Amniotic epithelial cell (primary cell): ENCODE data around the gene SAMD4A.

ENCODE experiments used
- DNase-seq: peaks from one replicate; pipeline ENCODE4 v3.0.0-alpha.2; 2010; ENCODE audit warnings: low read depth

SAMD4A gene

DNA sequence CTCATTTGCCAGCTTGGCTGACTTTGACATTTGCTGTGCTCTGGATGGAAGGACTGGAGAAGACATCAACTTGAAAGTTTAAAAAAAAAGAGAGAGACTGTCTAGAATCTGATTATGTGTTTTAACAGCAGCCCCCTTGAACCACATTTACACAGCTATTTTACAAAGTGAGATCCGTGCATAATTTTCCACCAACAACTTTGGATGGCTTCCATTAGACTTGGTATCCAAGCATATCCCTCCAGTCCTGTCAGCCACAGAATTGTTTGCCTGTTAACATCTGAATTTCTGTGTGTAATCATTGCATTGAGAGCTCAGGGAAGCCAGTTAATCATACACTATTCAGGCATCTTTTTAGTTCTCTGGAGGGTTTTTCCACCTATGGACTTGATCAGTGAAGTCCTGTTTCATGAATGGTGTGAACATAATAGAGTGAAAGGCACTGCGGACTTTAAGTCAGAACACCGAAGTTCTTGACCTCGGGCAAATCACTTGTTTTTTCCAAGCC is 93.7 kb downstream of the SAMD4A start:
- DNase-seq = no peak

DNA sequence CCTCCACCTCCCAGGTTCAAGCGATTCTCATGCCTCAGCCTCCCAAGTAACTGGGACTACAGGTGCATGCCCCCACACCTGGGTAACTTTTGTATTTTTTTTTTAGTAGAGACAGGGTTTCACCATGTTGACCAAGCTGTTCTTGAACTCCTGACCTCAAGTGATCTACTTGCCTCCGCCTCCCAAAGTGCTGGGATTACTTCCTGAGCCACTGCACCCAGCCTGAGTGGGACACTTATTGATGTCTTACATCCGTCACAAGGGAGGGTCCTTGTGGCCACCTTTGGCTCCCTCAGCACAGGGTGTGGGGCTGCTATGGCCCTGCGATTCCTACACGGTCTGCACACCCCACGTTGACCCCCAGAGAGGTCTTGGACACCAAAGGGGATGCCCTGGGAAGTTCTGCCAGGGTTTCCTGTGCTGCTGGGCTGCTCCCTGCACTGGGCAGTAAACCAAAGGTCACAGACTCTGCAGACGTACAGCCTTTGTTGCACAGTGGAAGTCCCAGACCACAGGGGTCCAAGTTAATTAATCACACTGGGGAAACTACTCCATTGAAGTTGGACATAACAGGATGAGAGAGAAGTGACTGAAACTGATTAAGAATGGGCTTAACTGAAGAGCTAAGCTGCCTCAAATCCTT is 95.7 kb downstream of the SAMD4A start:
- DNase-seq = no peak

DNA sequence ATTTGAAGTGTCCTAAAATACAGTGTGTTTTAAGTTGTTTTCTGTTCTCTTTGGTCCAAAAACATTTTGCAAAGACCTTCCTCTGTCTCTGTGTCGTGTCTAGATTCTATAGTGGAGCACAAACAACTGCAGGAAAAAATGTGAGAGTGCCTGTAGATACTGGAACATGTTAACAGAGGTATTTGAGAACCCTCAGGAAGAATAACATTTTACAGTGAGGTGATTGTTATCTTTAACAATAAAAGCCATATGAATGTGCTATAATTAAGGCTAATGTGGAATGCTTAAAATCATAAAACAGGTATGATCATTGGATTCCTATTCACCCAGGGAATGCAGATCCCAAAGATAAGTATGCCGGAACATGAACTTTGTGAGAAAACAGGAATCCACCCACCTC is 98.0 kb downstream of the SAMD4A start:
- DNase-seq = no peak

DNA sequence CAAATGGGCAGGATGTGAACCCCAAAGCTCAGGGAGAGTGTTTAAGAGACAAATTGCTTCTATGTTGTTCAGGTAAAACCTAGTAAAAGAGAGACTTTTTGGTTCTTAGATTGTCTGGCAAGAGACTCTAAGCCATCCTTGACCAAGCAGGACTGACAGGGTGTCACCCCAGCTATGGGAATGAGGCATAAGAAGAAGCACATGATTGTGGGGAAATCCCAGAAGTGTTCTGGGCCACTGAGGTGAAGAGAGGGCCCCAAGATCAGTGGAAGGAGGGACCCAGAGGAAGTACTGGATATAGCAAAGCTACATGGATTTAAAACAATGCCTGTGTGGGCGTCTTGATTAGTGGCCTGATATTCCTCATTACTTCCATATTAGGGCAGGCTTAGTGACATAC is 99.0 kb downstream of the SAMD4A start:
- DNase-seq = no peak

DNA sequence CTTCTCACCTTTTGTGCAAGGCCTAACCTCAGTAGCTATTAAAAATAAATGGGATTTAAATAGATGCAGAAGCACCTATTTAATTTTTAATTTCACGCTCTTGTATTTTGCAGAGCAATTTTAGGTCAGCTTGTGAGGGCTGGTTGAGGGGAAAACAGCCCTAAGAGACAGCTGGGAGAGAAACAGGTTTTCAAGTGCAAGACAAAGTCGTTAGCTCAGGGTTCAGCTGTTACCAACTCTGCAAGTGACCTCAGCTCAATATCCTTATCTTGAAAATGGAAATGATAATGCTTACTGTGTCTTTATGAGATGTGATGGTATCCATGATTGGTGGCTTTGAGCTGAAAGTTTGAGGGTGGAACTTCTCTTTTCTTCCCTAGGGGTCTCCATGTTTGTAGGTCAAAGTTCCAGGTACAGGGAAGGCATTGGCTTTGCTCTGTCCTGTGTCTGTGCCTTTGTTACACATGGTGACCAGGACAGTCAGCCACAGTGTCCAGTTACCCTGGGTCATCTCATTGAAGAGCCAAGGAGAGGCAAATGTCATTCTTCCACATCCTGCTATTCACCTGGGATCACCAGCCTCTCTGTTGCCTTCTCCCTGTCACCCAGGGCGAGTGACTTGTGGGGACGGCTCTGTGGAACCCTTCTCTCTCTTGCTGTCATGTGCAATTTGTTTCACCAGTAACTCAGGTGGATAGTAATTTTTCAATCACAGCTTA is 100.3 kb downstream of the SAMD4A start:
- DNase-seq = no peak

DNA sequence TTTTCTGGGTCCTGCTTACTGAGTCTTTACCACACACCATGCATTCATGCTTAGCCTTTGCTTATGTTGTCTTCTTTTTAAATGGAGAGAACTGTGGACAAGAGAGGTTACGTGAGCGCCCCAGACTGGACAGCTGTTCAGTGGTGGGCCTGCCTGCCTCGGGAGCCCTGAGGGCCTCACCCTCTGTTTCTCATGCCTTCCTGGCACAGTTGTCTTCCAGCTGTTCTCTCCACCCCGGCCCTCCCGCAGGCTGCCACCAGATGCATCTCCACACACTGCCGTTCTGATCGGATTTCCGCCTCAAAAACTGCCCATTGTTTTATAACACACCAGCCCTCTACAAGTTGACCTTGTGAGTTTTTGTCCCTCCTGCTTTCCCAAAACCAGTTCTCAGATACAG is 100.8 kb downstream of the SAMD4A start:
- DNase-seq = no peak

DNA sequence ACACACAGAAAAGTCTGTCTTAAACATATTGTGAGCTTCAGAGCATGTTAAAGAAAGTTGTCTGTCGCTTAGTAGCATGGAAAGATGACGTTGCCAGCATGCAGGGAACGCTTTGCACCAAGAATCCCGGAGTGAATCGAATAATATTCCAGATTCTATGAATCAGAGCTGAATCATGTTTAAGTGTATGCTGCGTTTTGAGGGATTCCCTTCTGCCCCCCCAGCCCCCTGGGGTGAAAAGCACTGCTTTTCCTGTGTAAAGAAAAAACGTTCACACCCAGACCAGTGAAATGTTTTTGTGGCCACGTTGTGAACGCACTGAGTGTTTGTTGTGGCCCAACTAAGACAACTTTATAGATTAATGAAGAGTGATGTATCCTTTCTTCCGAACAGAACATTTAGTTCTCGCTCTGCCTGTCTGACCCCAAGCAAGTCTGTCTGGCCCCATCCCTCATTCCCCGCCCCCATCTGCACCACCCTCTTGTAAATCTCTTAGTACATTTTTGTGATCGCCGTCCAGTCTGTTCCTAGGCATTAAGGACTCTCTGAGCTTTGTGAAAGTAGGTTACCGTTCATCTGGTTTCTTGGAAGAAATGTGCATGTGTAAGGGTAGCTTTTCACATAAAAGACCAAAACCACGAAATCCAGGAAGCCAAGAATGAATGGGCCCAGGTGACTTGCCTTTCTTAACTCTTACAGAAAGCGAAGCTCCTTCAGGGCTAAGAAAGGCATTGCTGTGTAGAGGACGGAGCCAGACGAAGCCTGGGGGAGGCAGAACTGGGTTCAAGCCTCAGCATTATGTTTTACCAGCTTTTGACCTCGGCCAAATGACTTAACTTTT is 103.0 kb downstream of the SAMD4A start:
- peak; percentile 91 for DNase-seq

DNA sequence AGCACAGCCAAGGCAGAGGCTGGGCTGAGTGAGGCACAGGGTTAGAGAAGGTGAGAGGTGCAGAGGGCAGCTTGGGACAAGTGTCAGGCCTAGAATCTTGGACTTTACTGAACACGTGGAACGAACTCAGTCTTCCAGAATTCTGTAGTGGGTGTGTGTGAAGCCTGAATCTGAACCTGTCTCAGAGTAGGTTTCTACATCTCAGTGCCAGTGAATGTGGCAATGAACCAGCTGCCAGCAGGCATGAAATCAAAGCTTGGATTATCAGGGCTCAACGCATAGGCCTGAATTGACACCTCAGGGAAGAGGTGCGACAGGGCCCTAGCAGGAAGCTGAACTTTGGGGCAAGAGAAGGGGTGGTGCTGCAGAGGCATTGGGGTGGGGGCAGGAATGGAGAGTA is 104.6 kb downstream of the SAMD4A start:
- no peak for DNase-seq

DNA sequence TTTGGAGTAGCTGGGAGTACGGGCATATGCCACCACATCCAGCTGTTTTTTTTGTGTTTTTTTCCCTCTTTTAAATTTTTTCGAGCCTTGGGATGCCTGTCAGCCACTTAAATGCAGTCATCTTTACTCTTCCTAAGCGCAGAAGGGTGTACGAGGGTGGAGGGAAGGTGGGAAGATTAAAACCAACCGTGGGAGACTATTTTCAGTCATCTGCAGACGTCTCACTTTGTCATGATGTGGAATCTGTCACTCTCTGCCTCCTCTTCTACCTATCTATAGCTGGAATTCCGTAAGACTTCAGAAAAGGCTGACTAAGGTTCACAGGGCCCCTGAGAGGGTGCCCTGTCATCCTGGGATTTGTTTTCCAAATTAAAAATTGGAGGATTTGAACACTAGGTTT is 105.3 kb downstream of the SAMD4A start:
- DNase-seq = no peak

DNA sequence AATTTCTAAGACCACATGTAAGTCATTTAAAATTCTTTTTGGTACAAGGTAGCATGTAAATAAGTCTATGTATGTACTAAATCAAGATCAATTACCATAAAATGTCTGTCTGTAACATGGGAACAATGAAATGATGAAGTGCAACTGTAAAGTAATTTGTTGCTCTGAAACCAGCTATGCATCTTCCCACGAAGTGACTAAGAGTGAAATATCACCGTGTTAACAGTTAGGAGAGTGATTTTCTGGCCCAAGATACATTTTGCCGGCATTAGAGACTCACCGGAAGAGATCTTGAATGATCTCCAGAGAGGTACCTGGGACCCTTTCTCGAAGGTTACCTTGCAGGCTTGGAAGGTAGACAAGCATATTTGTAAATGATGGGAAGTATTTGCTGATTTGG is 105.8 kb downstream of the SAMD4A start:
- no peak for DNase-seq

DNA sequence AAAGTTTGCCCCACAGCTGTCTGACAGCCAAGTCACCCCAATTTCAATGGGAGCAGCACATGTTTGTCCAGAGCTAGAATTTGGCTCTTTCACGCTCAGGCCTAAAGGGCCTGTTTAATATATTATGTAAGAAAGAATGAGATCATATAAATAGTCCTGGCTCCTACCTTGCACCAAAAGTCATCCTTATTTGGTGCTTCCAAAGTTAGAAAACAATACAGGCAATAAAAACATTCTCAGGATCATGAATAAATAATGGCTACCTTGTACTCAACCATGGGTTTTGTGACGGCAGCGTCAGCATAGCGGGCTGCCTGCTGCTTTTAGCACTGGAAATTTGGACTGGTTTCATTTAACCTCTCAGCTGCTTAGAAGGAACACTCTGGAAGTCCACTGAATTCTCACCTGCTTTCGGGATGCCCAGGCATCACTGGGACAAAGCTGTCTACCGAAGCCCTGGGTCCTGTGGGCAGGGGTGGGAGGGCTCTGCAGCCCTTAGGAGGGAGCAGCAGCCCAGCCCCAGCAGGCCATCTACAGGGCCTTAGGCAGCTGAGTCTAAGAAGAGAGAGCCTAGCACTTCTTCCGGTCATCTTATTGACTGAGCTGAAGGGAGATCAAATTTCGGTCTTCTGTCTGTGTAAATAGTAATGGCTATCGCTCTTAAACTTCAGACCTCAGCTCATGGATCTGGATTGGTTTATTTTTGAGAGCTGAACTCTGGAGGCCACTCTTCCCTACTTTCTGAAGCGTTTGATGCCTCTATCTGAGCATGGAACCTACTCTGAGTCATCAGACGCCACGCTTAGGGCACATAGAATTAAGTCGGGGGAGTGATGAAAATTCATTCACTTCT is 106.5 kb downstream of the SAMD4A start:
- DNase-seq = no peak

DNA sequence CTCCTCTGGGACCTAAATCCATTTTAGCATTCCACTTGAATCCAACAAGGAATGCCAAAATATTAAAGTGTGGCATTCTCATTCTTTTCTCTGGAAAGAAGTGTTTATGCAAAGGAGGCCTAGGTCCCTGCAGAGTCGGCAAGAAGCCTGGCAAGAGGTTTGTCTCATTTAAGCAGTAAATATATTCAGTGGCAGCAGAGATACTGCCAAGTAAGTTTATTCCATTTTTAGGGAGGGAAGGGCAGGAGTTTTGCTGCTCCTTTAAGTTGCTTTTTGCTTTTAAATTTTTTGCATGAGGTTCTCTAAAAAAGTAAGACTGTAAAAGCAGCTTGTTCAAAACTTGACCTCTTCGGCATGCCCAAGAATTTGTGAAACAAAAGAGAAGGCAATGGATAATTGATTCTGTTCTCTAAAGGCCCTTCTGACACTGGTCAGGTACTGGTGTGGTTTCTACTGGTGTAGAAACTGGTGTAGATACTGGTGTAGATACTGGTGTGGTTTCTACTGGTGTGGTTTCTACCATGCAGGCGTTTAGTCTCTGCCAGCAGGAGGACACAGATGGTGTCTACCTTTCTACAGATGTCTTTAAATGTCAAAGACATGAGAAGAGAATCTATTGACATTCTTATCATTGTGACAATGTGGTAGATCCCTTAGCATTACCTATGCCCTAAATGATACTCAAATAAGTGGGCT is 107.3 kb downstream of the SAMD4A start:
- DNase-seq = no peak

DNA sequence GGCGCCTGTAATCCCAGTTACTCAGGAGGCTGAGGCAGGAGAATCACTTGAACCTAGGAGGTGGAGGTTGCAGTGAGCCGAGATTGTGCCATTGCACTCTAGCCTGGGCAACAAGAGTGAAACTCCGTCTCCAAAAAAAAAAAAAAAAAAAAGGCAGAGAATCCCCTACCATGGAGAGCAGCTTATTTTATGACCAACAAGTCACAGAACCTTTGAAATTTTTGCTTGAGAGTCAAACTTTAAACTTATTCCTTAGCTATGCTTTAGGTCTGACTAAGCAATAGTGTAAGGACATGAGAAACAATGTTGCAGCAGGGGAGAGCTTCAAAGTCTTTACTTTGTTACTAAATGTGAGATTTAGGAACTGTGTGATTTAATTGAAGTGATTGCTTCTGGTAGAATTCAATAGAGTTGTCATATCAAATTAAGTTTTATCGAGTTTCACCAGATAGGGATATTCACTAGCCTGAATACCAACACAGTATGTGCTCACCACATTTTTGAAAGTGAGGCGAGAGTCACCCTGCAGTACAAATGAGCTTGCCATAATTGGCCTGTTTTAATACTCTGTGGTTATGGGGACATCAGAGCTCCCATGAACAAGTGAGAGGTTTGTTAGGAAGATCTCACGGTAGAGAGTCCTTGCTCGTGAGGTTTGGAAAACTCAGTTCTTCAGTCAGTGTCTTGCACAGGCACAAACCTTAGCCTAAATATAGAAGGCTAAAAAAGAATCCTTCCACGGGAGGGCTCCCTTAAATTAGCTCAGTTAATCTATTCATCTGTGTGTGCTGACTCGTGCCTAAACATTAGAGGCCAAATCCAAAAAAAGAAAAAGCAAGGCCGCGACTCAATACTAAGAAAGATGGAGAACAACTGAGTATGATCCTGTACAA is 108.6 kb downstream of the SAMD4A start:
- DNase-seq = no peak

DNA sequence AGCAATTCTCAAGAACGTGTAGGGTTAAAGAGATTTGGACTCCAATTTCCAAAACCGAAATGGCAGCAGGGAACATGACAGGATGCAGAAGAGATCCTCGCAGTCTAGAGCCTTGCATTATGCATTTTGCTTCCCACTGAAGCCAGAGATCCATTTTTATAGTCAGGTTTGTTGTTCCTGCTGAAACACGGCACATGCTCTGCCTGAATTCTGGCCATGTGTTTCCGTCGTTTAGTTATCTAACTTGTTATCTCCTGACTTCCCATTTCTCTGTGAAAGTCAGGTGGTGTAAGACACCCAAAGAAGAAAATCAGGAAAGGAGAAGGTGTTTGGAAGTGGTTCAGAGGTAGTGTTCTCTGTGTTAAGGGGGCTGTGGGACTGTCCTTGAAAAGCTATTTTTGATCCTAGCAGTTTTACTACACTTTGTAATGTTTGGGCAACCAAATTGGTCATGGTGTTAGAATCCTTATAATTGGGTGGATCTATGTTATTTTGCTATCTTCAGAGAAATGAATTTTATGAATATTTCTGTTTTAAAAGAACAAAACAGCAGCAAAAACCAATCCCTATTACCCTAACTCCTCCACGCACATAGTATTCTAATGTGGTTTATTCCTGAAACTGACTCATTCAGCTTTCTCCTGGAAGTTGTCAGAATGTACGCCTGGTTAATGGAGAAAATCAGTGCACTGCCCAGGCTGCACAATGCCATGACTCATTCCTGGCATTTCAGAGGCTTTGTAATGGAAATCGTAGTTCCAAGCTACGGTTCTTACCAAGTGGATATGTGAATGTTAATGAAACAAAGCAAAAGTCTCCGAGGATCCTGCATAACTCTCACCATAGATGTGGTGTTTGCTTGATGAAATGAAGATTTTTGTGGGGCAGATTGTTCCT is 110.1 kb downstream of the SAMD4A start:
- peak; percentile 97 for DNase-seq

DNA sequence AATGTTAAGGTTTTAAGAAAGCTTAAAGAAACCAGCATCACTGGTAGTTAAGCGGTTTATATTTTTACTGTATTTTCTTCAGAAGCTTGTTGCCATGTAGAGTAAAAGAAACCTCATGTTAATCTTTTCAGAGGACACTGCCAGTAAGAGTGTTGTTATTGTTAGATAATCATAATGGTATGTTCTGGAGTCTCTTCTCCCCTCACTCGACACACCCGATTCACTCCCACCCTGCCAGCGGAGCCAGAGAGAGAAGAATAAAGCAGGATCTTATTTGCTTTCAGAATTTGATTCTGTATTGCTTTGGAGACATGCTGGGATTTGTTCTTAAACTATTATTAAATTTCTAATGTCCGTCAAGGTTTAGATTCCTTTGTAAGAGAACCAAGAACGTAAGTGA is 113.7 kb downstream of the SAMD4A start:
- no peak for DNase-seq

DNA sequence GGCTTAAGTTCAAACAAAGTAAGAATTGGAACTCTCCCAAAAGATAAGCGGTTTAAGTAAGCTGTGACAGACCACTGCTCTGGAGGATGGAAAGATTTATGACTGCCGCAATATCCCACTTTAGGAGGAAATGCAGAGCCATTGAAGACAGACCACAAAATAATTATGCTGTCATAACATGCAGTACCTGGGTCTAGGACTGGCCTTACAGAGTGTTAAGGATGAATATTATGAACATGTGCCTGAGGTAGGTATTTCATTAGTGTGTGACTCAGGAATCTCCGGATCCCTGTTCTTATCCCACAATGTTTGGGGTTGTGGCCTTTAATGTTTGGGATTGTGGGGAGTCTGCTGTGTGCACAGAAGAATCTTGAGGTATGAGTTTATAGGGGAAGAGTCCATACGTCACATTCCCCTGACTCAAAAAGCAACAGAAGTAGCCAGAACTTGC is 114.9 kb downstream of the SAMD4A start:
- DNase-seq = peak; percentile 86

DNA sequence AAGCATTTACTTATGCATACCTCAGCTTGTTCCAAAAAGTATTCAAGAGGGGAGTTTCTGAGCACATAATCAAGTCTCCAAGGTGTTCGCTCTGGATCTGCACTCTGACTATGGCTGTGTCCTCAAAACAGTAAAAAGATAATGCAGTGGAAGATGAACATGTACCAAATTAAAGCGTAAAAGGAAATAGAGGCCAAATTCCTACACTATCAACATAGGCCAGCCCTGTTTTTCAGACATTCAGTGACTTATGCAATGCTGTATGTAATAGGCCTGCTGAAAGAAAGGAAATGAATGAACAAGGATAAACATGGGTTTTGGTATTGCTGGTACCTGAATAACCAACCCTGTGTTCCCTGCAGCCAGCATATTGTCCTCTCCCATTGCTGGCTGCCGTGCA is 115.7 kb downstream of the SAMD4A start:
- peak; percentile 55 for DNase-seq

DNA sequence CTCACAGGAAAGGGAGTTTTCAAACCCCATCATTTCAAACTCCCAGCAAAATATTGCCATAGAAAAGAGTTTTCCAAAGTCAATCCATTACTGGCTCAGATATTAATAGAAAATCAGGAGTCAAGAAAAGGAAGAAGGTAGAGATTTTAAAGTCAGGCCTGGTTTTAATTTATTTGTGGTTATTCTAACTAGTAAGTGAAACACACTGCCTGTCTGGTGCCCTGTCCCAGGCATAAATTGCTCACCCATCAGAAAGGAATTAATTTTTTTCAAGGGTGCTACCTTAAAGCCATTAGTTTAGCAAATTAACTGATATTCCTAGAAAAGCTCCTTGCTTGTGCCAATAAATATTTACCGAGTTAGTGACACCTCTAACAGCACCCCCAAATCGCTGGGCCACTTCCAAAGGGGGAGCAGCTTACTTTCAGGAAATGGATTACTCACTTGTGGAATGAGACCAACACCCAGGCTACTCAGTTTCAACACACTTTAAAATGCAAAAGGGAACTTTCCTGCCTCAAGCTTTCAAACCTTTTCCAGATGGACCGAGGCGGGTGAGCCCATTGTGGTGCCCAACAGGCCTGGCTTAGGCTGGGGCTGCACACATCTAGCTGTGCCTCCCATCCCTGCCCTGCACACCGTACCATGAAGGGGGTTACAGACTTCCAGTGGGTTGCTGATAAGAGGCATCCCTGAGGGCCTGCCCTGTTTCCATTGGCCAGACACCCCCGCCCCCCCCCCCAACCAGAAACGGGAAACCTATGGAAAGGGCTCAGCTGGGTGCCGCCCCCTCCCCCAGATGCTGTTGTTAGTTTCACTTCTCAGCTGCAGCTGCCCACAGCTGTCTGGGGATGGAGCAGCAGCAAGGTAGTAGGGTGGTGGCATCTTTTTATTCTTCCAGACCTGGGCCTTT is 117.2 kb downstream of the SAMD4A start:
- peak; percentile 55 for DNase-seq
